Measurements from ENCODE around the gene ZMIZ1.

- TF ChIP-seq SIN3A (IDR thresholded peaks at IDR 0.05; ENCODE audit: low read depth) (no peak), CTCF (IDR thresholded peaks at IDR 0.05 in 2 of 3, conservative IDR thresholded peaks at IDR 0.05 in 1 of 3; ENCODE audit: borderline replicate concordance in 1 of 3, insufficient read depth in 1 of 3, low read depth in 2 of 3, low read length in 2 of 3) (no peak), POLR2A (IDR thresholded peaks at IDR 0.05; ENCODE audit: borderline replicate concordance, extremely low read depth, insufficient read depth, insufficient read length) (no peak), CBX3 (IDR thresholded peaks at IDR 0.05; ENCODE audit: low read depth) (no peak), MAX (IDR thresholded peaks at IDR 0.05) (no peak), JUND (IDR thresholded peaks at IDR 0.05) (no peak), ZNF274 (IDR thresholded peaks at IDR 0.05; ENCODE audit: low read depth, low read length) (no peak), YY1 (IDR thresholded peaks at IDR 0.05; ENCODE audit: extremely low read depth, insufficient replicate concordance, low read depth, low read length) (no peak), ZFX (IDR thresholded peaks at IDR 0.05) (no peak), EZH2phosphoT487 (IDR thresholded peaks at IDR 0.05; ENCODE audit: borderline replicate concordance) (no peak)
Observed at GRCh38 chr10:79088613-79089355, 20.0 kb downstream of the ZMIZ1 start.
